WI38 (cell line): Measurements from ENCODE around the gene SPRYD3.

ENCODE experiments used
- H3K4me3 ChIP-seq: 2 replicates; pipeline ENCODE4 v1.5.1; 2011; ENCODE audit warnings: low read depth, mild to moderate bottlenecking, control low read depth, low read length
- TF ChIP-seq, protein P1 (sequence below): IDR thresholded peaks from 2 replicates; pipeline ENCODE4 v1.5.1; 2012; ENCODE audit warnings: low read depth, mild to moderate bottlenecking, control low read depth, low read length

The SPRYD3 gene

DNA sequence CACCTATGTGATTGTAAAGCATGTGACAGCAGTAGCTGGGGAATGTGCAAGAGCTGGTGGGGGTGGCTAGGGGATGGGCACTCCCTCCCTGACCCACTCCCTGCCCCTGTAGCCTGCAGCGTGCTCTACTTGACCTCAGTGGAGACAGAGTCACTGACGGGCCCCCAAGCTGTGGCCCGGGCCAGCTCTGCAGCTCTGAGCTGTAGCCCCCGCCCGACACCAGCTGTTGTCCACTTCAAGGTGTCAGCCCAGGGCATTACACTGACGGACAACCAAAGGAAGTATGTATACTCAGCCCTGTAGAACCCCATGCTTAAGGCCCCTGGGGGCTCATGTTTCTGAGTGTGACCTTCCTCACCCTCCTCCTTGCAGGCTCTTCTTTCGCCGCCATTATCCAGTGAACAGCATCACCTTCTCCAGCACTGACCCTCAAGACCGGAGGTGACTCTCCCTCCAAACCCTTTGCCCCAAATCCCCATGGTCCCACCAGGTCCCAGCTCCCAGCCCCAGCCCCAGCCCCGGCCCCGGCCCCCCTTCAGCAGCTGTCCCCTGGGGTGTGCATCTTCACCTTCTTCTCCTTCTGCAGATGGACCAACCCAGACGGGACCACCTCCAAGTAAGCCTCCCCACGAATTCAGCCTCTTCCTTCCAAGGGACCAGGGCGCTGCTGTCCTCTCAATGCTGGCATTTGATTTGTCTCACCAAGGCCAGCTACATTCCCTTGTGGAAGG lies 16.0 kb downstream of the SPRYD3 start:
- H3K4me3 ChIP-seq: no peak overlapping the region
- TF ChIP-seq, protein P1, sequence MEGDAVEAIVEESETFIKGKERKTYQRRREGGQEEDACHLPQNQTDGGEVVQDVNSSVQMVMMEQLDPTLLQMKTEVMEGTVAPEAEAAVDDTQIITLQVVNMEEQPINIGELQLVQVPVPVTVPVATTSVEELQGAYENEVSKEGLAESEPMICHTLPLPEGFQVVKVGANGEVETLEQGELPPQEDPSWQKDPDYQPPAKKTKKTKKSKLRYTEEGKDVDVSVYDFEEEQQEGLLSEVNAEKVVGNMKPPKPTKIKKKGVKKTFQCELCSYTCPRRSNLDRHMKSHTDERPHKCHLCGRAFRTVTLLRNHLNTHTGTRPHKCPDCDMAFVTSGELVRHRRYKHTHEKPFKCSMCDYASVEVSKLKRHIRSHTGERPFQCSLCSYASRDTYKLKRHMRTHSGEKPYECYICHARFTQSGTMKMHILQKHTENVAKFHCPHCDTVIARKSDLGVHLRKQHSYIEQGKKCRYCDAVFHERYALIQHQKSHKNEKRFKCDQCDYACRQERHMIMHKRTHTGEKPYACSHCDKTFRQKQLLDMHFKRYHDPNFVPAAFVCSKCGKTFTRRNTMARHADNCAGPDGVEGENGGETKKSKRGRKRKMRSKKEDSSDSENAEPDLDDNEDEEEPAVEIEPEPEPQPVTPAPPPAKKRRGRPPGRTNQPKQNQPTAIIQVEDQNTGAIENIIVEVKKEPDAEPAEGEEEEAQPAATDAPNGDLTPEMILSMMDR: no peak

DNA sequence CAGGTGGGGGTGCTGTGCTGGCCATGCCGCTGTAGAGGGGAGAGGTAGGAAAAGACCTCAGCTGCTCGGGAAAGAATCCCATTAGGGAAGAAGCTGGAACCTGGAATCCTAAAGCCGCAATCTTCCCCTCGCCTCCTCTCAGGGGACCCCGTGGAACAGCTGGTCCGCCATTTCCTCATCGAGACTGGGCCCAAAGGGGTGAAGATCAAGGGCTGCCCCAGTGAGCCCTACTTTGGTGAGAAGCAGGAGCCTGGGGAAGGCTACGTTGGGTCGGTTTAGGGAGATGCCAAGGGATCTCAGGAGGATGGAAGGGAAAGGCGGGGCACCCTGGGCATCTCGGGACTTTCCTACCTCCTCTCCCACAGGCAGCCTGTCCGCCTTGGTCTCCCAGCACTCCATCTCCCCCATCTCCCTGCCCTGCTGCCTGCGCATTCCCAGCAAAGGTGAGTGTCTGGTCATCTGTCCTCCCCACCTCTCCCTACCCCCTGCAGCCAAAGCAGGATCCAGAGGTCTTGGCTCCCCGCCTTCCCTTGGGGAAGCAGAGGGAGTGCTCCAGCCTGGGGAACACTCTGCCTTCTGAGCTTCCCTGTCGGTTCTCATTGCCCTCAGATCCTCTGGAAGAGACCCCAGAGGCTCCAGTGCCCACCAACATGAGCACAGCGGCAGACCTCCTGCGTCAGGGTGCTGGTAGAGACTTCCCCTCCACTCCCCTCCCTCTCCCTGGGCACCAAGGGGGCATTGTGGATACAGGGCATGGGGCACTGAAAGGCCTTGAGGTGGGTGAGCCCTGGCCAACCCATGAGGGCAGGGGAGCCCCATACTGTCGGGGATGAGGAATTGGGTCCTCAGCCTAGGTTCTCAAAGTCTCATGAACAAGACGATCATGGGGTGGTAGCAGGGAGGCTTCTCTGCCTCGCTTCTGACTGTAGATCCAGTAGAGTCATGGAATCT lies 16.9 kb downstream of the SPRYD3 start:
- TF ChIP-seq, protein P1: no peak
- H3K4me3 ChIP-seq: no peak overlapping the region

DNA sequence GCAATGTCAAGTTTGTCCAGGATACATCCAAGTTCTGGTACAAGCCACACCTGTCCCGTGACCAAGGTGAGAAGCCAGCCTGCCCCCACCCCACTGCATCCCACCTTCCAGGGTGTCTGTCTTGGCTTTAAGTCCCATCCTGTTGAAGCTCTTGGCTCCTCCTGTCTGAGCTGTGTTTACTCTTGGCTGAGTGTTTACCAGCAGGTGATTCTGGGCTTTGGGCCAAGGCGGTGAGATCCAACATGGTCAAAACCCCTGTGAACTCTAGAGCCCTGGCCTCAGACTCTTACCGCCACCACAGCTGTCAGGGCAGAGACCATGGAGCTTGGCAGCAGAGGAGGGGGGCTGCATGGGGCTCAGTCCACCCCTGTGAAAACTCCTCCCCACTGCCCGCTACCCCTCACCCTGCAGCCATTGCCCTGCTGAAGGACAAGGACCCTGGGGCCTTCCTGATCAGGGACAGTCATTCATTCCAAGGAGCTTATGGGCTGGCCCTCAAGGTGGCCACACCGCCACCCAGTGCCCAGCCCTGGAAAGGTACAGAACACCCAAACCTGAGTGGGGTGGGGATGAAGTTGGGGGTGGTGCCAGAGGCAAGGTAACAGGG lies 17.7 kb downstream of the SPRYD3 start:
- H3K4me3 ChIP-seq: no peak overlapping the region
- TF ChIP-seq, protein P1: no peak

DNA sequence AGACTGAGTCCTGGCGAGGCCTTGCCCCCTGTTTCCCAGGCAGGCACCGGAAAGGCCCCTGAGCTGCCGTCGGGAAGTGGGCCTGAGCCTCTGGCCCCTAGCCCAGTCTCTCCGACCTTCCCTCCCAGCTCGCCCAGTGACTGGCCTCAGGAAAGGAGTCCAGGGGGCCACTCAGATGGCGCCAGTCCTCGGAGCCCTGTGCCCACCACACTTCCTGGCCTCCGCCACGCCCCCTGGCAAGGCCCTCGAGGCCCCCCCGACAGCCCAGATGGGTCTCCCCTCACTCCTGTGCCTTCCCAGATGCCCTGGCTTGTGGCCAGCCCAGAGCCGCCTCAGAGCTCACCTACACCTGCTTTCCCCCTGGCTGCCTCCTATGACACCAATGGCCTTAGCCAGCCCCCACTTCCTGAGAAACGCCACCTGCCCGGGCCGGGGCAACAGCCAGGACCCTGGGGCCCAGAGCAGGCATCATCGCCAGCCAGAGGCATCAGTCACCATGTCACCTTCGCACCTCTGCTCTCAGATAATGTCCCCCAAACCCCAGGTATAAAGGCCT lies 18.4 kb downstream of the SPRYD3 start:
- no peak overlapping the region for H3K4me3 ChIP-seq
- TF ChIP-seq, protein P1: no peak

DNA sequence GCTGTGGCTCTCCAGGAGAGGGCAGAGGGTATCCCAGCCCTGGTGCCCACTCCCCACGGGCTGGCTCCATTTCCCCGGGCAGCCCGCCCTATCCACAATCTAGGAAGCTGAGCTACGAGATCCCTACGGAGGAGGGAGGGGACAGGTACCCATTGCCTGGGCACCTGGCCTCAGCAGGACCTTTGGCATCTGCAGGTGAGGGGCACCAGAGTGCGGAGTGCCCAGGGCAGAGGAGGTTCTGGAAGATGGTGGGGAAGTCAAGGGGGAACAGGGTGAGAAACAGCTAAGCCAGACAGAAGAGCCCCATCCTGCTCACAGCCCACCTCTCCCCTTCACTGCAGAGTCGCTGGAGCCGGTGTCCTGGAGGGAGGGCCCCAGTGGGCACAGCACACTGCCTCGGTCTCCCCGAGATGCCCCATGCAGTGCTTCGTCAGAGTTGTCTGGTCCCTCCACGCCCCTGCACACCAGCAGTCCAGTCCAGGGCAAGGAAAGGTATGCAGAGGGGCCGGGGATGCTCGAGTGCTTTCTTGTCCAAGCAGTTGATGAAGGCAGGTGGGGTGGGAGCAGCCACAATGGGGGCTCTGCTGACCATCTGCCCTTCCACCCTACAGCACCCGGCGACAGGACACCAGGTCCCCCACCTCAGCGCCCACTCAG lies 19.0 kb downstream of the SPRYD3 start:
- TF ChIP-seq, protein P1: no peak
- H3K4me3 ChIP-seq: no peak overlapping the region

DNA sequence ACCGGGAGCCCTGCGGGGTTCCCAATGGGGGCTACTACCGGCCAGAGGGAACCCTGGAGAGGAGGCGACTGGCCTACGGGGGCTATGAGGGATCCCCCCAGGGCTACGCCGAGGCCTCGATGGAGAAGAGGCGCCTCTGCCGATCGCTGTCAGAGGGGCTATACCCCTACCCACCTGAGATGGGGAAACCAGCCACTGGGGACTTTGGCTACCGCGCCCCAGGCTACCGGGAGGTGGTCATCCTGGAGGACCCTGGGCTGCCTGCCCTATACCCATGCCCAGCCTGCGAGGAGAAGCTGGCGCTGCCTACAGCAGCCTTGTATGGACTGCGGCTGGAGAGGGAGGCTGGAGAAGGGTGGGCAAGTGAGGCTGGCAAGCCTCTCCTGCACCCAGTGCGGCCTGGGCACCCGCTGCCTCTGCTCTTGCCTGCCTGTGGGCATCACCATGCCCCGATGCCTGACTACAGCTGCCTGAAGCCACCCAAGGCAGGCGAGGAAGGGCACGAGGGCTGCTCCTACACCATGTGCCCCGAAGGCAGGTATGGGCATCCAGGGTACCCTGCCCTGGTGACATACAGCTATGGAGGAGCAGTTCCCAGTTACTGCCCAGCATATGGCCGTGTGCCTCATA lies 19.6 kb downstream of the SPRYD3 start:
- no peak overlapping the region for H3K4me3 ChIP-seq
- TF ChIP-seq, protein P1: no peak
